Measurements from ENCODE around the gene SIRPB2. TPM values are rescaled to one million over a fixed set of nuclear protein-coding genes. Genes with fewer than 3 reads are reported as not detected.

Gene SIRPB2
- total RNA-seq, 1 donor from 2014 or later, result 3.1 TPM

DNA sequence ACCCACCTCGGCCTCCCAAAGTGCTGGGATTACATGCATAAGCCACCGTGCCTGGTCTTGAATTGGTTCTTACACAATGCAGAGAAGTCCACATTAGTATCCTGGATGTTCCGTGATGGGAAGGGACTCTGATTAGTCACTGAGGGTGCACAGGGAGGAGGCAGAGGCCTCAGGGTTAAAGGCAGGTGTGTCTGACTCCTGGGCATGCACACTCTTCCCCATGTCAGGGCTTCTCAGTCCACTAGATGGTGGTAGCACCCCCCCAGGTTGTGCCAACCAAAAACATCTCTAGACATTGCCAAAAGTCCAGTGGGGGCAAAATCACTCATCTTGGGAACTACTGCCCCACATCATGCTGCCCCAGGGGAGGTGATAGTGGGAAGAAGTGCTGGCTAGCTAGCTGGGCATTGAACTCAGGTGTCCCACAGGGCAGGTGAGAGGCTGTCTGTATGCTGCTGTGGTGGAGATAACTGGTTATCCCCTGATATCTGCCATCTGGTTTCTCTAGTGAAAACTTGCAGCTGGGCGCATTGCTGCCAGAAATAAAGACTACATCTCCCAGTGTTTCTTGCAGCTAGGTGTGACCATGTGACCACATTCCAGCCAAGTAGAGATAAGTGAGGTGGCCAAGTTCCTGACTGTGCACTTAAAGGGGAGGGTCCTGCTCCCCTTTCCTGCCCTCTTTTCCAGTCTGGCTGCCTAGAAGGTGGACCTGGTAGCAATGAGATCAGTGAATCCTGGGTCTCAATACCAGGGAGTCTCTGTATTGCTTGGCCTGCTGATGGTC lies 16.2 kb downstream of the SIRPB2 start:
- intact Hi-C loops (cut with DNase I), result no loop called here
- DNase-seq (no peak), ATAC-seq (ENCODE audit: poor library complexity) (no peak)

DNA sequence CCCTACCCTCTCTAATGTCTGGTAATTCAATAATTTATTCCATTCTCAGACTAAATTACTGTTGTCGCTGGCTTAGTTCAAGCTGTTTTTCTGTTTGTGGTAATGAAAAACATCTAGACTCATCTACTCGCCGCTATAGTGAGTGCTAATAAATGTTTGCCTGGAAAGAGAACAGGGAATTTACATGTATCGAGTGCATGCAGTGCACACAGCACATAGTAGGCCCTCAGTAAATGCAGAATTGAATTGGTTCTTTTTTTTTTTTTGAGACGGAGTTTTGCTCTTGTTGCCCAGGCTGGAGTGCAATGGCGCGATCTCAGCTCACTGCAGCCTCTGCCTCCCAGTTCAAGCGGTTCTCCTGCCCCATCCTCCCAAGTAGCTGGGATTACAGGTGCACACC lies 16.9 kb downstream of the SIRPB2 start:
- DNase-seq, result no peak
- no peak for ATAC-seq (ENCODE audit: poor library complexity)
- intact Hi-C loops (cut with DNase I), result no loop called here

DNA sequence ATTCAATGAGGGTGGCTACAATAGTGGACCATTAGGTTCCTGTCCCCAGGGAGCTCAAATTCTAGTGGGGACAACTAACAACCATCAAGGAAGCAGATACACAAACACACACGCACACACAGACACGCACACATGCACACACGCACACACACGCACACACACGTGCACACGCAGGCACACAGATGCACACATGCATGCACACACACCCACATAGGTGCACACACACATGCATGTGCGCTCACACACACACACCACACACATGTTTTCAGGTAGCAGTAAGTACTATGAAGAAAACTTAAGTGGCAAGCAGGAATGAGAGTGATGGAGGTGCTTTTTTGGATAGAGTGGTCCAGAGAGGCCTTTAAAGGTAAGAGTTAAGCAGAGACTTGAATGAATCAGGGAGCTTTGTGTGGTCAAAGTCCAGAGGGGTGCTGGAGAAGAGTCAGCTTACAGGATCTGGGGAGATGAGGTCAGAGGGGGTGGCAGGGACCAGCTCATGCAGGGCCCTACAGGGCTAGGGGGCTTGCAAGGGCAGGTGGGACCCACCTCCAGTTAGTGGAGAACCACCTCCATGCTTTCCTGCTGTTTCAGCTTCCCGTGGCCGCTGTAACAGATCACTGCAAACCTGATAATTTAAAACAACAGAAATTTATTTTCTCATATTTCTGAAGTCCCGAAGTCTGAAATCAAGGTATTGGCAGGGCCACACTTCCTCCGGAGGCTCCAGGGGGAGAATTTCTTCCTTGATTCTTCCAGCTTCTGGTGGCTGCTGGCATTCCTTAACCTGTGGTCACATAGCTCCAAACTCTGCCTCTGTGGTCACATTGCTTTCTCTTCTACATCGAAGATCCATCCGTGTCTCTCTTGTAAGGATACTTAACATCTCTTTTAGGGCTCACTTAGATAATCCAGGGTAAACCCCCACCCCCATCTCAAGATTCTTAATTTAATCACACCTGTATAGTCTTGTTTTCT lies 17.7 kb downstream of the SIRPB2 start:
- intact Hi-C loops (cut with DNase I), result no loop called here
- DNase-seq, result no peak
- no peak for ATAC-seq (ENCODE audit: poor library complexity)

DNA sequence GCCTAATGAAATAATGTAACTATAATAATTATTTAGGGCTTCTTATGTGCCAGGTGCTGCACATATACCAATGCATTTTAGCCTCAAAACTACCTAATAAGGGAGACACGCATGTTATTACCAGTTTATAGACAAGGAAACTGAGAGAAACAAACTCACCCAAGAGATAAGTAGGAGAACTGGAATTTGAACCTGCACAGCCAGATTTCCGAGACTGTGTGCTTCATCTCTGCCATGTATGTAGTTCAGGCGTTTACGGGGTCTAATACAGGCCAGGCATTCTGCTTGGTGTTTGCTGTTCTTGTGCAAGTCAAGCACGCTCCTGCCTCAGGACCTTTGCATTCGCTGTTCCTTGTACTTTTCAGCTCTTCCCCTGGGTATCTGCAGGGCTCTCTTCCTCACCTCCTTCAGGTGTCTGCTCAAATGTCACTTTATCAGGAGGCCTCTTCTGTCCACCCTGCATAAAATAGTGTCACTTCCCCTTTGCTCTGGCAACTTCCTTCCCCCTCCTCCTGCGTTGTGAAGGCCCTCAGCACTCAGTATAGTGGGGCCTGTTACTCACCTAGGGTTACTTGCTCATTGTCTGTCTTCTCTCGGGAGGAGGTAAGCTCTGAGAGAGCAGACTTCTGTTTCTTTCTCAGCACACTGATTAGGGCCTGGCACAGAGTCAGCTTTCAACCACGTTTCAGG lies 18.5 kb downstream of the SIRPB2 start:
- DNase-seq, result no peak
- ATAC-seq (ENCODE audit: poor library complexity), result no peak
- intact Hi-C loops (cut with DNase I), result no loop called here

DNA sequence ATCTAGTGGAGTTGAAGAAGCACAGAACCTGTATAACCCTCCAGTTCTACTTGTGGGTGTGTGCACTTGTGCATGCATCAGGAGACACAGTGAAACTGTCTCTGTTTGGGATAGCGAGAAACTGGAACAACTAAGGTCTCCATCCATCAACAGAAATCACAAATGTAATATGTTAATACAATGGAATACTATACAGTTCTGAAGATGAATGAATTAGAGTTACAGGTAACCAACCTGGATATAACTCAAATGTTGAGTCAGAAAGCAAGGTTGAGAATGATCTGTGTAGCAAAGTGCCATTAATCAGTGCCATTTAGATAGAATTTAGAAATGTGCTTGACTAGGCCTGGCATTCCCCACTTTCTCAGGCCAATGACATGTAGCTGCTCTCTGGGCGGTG lies 20.0 kb downstream of the SIRPB2 start:
- DNase-seq, result no peak
- intact Hi-C loops (cut with DNase I), result no loop called here
- ATAC-seq (ENCODE audit: poor library complexity), result no peak

DNA sequence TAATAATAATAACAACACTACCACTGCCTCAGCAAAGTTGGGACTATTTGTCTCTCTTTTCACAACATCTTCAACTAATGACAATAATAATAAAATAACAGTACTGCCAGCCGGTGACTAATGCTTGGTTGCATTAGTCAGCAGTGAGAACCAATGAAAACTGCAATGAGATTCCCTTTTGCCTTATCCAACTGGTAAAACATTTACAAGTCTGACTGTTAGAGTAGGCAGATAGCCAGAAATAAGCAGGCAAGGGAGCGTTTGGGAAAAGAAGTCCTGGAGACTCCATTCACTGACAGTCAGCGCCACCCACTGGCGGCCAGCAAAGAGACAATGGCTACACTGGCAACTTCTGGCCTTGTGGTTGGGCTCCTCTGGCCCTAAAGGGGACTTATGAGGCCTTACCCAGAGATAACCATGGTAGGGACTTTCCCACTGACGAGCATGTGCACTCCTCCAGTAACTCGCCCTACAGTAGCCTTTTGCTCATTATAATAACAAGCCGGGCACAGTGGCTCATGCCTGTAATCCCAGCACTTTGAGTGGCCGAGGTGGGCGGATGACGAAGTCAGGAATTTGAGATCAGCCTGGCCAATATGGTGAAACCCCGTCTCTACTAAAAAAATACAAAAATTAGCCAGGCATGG lies 21.2 kb downstream of the SIRPB2 start:
- ATAC-seq (ENCODE audit: poor library complexity) (peak; percentile 25), DNase-seq (peak; percentile 86)
- intact Hi-C loops (cut with DNase I), result no loop called here

DNA sequence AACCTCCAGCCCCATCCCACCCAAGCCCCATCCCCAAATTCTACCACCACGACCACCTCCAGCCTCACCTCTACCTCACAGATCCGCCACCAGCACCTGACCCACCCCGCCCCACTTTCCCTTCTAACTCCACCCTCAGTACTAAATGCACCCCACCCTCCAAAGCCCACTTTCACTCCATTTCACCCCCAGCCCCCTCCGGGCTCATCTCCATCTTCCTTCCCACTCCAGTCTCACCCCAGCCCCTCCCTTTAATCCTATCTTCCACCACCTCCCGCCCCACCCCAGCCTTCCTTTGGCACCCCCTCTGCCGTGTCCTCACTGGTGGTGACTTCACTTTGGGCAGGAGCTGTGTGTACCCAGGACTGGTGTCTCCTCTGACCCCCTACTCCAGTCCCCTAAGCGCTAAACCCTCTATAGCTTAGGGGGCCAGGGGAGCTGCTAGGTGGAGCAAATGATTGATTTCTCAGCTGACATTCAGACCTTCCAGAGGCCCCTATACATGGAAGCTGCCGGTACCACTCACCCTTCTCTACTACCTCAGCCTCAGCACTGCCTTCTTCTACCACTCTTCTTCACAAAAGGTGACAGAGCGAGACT lies 21.8 kb downstream of the SIRPB2 start:
- intact Hi-C loops (cut with DNase I), result no loop called here
- no peak for DNase-seq
- ATAC-seq (ENCODE audit: poor library complexity), result no peak

DNA sequence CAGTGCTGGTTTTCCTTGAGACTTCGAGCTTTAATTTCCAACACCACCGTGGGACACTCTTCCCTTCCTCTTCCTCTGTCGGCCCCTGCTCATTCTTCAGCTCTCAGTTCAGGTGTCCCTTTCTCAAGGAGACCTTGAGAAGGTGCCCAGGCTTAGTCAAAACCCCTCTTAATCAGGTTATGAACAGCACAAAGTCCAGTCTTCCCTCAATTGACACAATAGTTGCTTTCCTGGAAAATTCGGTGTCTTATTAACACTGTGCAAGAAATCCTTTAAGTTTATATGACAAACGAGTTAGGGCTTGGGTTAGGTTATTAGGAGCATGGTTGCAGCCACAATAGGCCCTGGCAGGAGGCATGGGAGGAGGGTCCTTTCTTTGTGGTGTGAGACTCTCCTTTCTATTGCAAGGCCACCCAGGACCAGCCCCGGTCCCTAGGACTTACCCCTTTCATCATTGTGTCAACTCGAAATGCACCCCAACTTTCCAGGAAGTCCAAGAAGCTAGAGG lies 23.0 kb downstream of the SIRPB2 start:
- intact Hi-C loops (cut with DNase I), result no loop called here
- ATAC-seq (ENCODE audit: poor library complexity) (no peak), DNase-seq (no peak)

DNA sequence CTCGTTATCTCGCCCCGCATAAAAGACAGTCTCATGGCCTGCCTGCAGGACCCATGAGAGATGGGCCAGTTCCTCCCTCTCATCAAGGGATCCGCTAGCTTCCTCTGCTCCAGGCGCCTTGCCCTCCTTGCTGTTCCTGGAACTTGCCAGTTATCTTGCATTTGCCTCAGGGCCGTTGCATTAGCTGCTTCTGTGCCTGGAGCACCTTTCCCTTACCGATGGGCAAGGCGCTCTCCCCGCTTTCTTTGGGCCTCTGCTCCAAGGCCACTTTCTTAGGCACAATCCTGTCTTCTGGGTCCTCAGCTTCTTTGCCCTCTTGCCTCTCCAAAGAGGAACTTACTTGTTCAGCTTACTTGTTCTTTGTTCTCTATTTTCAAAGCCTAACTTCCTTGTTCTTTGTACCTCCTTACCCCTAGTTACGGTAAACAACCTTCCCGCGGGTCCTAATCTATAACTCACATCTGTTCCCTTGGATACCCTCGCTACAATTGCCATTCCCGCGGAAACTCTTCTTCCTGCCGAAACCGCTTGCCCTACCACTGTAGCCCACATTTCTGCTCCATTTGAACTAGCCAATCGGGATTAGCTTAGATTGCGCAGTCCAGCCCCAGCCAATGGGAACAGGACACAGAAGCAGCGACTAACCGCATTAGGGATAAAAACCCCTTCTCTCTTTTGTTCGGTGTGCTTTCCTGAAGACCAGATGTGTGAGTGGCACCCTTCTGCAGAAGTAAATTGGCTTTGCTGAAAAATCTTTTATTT lies 23.7 kb downstream of the SIRPB2 start:
- intact Hi-C loops (cut with DNase I), result no loop called here
- ATAC-seq (ENCODE audit: poor library complexity), result peak; percentile 8

DNA sequence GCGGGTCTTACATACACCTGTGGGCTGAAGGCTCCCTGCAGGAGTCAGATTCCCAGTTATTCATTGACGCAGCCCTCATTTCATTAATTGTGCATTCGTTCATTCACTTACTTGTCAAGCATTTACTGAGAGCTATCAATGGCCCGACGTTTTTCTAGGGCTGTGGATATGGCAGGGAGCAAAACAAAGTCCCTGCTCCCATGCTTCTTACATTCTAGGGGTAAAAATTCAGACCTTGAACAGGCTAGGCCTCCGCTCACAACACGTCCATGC lies 24.2 kb downstream of the SIRPB2 start:
- ATAC-seq (ENCODE audit: poor library complexity) (no peak), DNase-seq (no peak)
- intact Hi-C loops (cut with DNase I), result no loop called here

More for the DNA sequence above, 23.7 kb downstream of the SIRPB2 start:
- DNase-seq, result peak; percentile 58

DNA sequence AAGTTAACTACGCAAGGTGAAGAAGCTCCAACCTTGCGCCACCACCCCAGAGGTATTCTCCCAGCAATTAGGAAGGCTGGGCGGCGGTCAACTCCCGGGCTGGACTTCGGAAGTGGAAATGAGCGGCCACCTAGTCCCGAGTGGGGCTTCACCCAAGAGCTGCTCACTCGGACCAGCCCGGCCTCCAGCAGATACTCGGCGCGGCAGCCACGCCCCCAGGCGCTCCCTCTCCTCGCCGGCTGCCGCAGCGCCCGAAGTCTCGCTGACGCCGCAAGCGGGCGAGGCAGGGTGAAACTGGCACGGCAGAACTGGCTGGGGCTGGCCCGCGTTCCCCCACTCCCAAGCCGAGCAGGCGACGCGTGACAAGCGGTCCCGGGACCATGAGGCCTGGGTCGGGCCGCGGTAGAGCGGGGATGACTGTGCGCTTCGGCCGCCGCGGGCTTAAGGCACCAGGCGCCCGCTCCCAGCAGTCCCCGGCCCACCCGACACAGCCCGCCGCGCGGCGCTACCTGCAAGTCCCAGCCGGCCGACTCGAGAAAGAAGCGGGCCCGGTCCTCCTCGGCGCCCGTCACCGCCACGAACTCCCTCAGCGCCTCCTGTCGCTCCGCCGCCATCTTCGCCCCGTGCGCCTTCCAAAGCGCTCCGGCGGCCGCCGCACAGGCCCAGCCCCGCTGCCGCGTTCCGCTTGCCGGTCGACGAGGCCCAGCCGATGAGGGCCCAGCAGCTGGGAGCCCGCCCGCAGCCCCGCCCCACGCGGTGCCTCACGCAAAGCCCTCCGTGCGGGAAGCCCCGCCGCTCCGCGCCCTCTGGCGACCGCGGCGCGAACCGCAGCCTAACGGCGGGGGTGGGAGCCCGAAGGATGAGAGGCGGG lies 24.8 kb downstream of the SIRPB2 start, which contains the start of gene NSFL1C:
Gene NSFL1C, minus strand, starts transcription at position 639 of the 871 bp plus-strand sequence. Its CDS starts 25 bp downstream, at position 614.
- intact Hi-C loops (cut with DNase I), result no loop called here
- peak; percentile 98 for ATAC-seq (ENCODE audit: poor library complexity)
- peak; percentile 96 for DNase-seq

DNA sequence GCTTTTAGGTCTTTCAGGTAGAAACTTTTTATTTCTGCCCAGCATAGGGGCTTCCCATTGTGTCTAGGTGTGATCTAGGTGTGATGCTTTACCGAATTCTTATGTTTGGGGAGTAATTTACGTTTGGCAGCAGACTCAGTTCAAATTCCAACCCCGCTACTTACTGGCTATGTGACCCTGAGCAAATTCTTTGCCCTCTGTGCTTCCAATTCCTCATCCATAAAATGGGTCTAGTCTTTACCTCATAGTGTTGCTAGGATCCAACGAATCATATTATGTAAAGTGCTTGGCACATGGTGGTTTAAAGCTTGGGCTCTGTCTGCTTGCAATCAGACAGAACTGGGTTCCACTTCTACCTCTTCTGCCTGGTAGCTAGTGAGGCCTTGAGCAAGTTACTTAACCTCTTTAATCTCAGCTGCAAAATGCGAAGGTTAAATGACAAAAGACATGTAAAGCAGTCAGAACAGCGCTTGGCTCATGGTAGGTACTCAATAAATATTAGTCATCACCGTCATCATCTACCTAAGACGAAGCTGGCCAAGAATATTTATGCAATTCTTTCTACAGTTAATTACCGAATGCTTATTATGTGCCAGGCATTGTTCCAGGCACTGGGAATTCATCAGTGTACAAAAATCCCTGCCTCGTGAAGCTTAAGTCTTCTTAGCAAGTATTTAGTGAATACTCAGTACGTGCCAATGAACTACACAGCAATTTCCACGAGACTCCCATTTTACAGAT lies 25.6 kb downstream of the SIRPB2 start:
- intact Hi-C loops (cut with DNase I), result no loop called here
- ATAC-seq (ENCODE audit: poor library complexity) (no peak), DNase-seq (no peak)

DNA sequence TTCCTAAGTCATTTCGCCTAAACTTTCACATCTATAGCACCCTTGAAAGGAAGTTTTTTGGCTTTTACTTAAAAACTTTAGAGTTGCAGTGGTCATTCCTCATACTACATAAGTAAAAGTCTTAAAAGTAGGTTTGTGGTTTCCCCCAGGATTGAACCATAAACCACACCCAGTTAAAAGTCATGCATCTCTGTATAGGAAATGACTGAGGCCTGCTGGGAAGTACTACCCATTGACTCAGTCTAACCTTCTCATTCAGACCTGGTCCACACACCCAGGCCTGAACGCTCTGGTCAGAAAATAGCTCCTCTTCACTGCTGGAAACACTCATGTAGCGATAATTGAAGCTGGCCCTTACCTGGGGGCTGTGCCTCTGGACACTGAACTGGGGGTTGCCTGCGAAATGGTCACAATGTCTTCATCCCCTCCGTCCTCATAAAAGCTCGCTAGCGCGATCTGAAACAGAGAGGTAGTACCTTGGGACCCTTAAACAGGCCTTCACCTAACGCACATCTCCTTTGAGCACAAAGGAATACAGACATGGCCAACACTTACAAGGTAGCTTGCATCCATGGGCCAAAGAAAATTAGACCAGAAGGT lies 27.1 kb downstream of the SIRPB2 start:
- intact Hi-C loops (cut with DNase I), result no loop called here
- DNase-seq (no peak), ATAC-seq (ENCODE audit: poor library complexity) (no peak)

DNA sequence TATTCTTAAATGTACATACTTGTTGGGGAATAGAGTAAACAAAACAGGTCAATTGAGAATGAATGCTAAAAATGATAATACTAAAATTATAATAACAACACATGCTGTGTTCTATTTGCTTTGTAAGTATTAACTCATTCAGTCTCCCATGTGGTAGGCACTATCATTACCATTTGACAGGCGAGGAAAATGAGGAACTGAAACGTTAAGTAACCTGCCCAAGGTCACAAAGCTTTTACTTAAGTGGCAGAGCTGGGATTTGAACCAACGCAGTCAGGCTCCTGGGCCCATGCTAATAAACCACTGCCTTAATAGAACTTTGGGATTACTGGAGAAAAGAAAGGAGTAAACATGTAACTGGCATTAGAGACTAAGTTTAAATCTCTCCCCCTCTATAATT lies 28.4 kb downstream of the SIRPB2 start:
- intact Hi-C loops (cut with DNase I), result no loop called here

DNA sequence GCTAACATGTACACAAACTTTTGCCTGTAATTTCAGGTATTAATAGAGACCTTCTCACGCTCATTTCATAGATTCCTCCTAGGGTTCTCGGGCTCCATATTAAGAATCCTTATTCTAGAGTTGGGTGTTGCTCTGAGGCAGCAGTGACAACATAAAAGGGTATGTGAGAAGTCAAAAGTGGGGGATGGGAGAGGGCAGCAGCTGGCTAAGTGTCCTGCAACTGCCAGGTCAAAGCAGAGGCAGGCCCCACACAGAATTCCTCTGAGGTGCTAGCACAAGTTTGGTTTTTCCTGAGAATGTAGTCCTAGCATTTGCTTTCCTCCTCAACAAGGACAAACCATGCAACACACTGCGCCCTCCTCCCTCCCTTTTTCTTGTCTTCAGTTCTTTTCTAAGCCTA lies 29.2 kb downstream of the SIRPB2 start:
- DNase-seq, result no peak
- intact Hi-C loops (cut with DNase I), result no loop called here
- no peak for ATAC-seq (ENCODE audit: poor library complexity)

More for the DNA sequence above, 28.4 kb downstream of the SIRPB2 start:
- DNase-seq (no peak), ATAC-seq (ENCODE audit: poor library complexity) (no peak)

DNA sequence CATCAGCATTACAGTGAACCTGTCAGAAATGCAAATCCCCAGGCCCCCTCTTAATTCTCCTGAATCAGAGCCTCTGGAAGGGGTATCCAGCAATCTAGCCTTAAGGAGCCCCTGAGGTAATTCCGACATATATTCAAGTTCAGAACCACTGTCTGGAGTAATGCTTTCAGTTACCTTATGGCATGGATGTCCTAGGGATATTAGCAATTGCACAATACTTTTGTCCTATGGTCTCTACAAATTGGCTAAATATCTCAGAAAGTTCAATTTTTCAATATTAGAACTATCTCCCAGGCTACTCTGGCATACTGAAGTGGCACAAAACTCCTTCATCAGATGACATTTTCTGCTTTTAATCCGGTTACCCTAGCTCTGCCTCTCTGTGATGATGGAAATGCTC lies 30.9 kb downstream of the SIRPB2 start:
- intact Hi-C loops (cut with DNase I), result no loop called here
- DNase-seq (no peak), ATAC-seq (ENCODE audit: poor library complexity) (no peak)

All from Right ventricle myocardium superior (tissue), 1 donor.